Testis (tissue), 3 donors: ENCODE results near the gene PLXNA1. TPM values are rescaled to one million over a fixed set of nuclear protein-coding genes. Genes with fewer than 3 reads are reported as not detected.

ENCODE experiments used
- DNase-seq: peaks from one replicate; pipeline ENCODE4 v3.0.0-alpha.2; 2019
- H3K27ac ChIP-seq, 2 donors: fragments of 200-600 bp; sonication (generic); one replicate each; pipeline ENCODE4 v1.5.1; 2019
- H3K27me3 ChIP-seq: fragments of 200-600 bp; sonication (generic); one replicate; pipeline ENCODE4 v1.5.1; 2019
- H3K36me3 ChIP-seq: fragments of 200-600 bp; sonication (generic); one replicate; pipeline ENCODE4 v1.5.1; 2017; ENCODE audit warnings: low read depth; ENCODE audit errors: missing control alignments
- H3K4me1 ChIP-seq: fragments of 200-600 bp; sonication (generic); one replicate; pipeline ENCODE4 v1.5.1; 2019
- H3K4me3 ChIP-seq, 2 donors: fragments of 200-600 bp; sonication (generic); one replicate each; pipeline ENCODE4 v1.5.1; 2017 to 2019
- H3K9me3 ChIP-seq: fragments of 200-600 bp; sonication (generic); one replicate; pipeline ENCODE4 v1.5.1; 2017
- CTCF ChIP-seq, 3 experiments: fragments of 450-650 bp in 2 of 3; fragments of 200-600 bp in 1 of 3; sonication (generic) in 1 of 3; IDR thresholded peaks; one replicate each; pipeline ENCODE4 v1.5.1; 2016 to 2019; ENCODE audit warnings: antibody characterized with exemption in 3 of 3, mild to moderate bottlenecking in 2 of 3, moderate library complexity in 1 of 3
- POLR2A ChIP-seq: fragments of 450-650 bp; IDR thresholded peaks from one replicate; pipeline ENCODE4 v1.6.1; 2017; ENCODE audit warnings: antibody characterized with exemption, mild to moderate bottlenecking, moderate library complexity
- WGBS, 2 donors: methylation state at CpG; one replicate each; pipeline ENCODE4 v1.1.5; 2018; 5-methylcytosine and 5-hydroxymethylcytosine counted together
- intact Hi-C: fragments of 100-400 bp; cut with DNase I; formaldehyde crosslinking; loops from one replicate; pipeline ENCODE4 v1.15.1; 2023; ENCODE audit warnings: low total_unique reads
- polyA plus RNA-seq: library from polyadenylated mRNA; stranded (reverse); fragments of 350-450 nt; fragmentation: Illumina TruSeq; extraction: RNeasy Lipid Tissue Mini Kit (QIAGEN cat#74804); gene quantifications from one replicate; pipeline ENCODE4 v1.2.3, GENCODE V29; 2014; ENCODE audit warnings: low read depth, low replicate concordance; ENCODE audit not compliant: insufficient read depth
- total RNA-seq, 2 donors: library from RNA; depleted of rRNA; stranded (reverse); fragments of >200 nt; gene quantifications; one replicate each; pipeline ENCODE4 v1.2.3, GENCODE V29; 2016

PLXNA1 gene
- total and polyA plus RNA-seq, 3 donors from 2014 or later = 29.3 to 79.7 (median 65.8) TPM

GRCh38 chr3:127006781-127007436 lies 24.0 kb downstream of the PLXNA1 start:
- TF ChIP-seq CTCF (IDR thresholded peaks at IDR 0.05) = no peak
- no peak for TF ChIP-seq POLR2A
- 85 to 86% methylated on average over 5 to 8 of the region's 8 CpGs for WGBS, 2 donors
- intact Hi-C loops = no loop called here
- no peak for DNase-seq
- peaks cover 10% of the 10 kb centered on the region for H3K4me1 ChIP-seq
- H3K36me3 ChIP-seq = no peaks in the 10 kb centered on the region
- H3K9me3 ChIP-seq = no peaks in the 10 kb centered on the region
- no peak overlapping the region for H3K4me3 ChIP-seq
- no peak overlapping the region for H3K27ac ChIP-seq
- no peaks in the 10 kb centered on the region for H3K27me3 ChIP-seq

GRCh38 chr3:127008236-127008635 lies 25.3 kb downstream of the PLXNA1 start:
- H3K36me3 ChIP-seq = no peaks in the 10 kb centered on the region
- WGBS, 2 donors = 64 to 78% methylated on average over 7 to 10 of the region's 10 CpGs

GRCh38 chr3:127009531-127009930 lies 26.6 kb downstream of the PLXNA1 start:
- H3K27ac ChIP-seq = no peak overlapping the region
- no peaks in the 10 kb centered on the region for H3K4me1 ChIP-seq
- 76 to 100% methylated on average over 2 to 10 of the region's 10 CpGs for WGBS, 2 donors
- H3K4me3 ChIP-seq = no peak overlapping the region
- no peaks in the 10 kb centered on the region for H3K27me3 ChIP-seq
- no peak for DNase-seq
- no peaks in the 10 kb centered on the region for H3K9me3 ChIP-seq
- intact Hi-C loops = no loop called here
- TF ChIP-seq CTCF (IDR thresholded peaks at IDR 0.05) (no peak), POLR2A (no peak)
- no peaks in the 10 kb centered on the region for H3K36me3 ChIP-seq

More at GRCh38 chr3:127008236-127008635, 25.3 kb downstream of the PLXNA1 start:
- Histone ChIP-seq H3K4me3 (no peak overlapping the region), H3K27ac (no peak overlapping the region), H3K27me3 (no peaks in the 10 kb centered on the region), H3K9me3 (no peaks in the 10 kb centered on the region), H3K4me1 (no peaks in the 10 kb centered on the region)
- no peak for TF ChIP-seq CTCF (IDR thresholded peaks at IDR 0.05)
- TF ChIP-seq POLR2A = no peak
- intact Hi-C loops = no loop called here
- no peak for DNase-seq

GRCh38 chr3:127011270-127011992 lies 28.5 kb downstream of the PLXNA1 start:
- Histone ChIP-seq H3K36me3 (no peaks in the 10 kb centered on the region), H3K4me1 (no peaks in the 10 kb centered on the region), H3K27me3 (no peaks in the 10 kb centered on the region), H3K9me3 (no peaks in the 10 kb centered on the region), H3K4me3 (no peak overlapping the region), H3K27ac (no peak overlapping the region)
- DNase-seq = no peak
- 91 to 94% methylated on average over 7 to 8 of the region's 8 CpGs for WGBS, 2 donors
- TF ChIP-seq POLR2A = no peak
- TF ChIP-seq CTCF (IDR thresholded peaks at IDR 0.05) = no peak
- intact Hi-C loops = no loop called here
